K562 (cell line): Measurements from ENCODE around the gene PLAC1. TPM values are rescaled to one million over a fixed set of nuclear protein-coding genes. Genes with fewer than 3 reads are reported as not detected.

Experiments
- ATAC-seq: fragments of 200-7000 bp; cut with Tn5 transposase; 3 replicates; pipeline ENCODE4 v1.9.1; 2020; ENCODE audit warnings: moderate library complexity
- BruUV-seq: library from RNA; stranded (reverse); fragments of 400-500 nt; replicated peaks from 2 replicates; lab custom pipeline; 2021; lab: Mats Ljungman, UMichigan
- CTCF ChIA-PET: fragments of 300-600 bp; formaldehyde crosslinking; extraction: SDS; loops from one replicate; lab custom pipeline; 2021; ENCODE audit warnings: low intra/inter-chr PET ratio; lab: Yijun Ruan, JAX
- POLR2A ChIA-PET: fragments of 300-600, 350-650 bp; sonication (Branson Sonifier 250); formaldehyde crosslinking; extraction: SDS; loops from one replicate; lab custom pipeline; 2021; ENCODE audit warnings: antibody characterized with exemption, inconsistent platforms; lab: Yijun Ruan, JAX
- DNase-seq, 4 experiments: peaks; one replicate each; pipeline versions ENCODE4 v3.0.0 to v3.0.0-alpha.2; 2011 to 2018; ENCODE audit warnings: low spot score in 3 of 4, mixed read lengths in 3 of 4; ENCODE audit errors: extremely low read depth in 1 of 4
- FAIRE-seq: peaks from 2 replicates; lab custom pipeline; 2011; peaks lifted over from hg19 to GRCh38; lab: Jason Lieb, UNC
- H2AFZ ChIP-seq: 2 replicates; pipeline ENCODE4 v1.6.0; 2011; ENCODE audit warnings: low read depth, low read length, control low read depth, inconsistent platforms
- H3K27ac ChIP-seq: fragments of 200-600 bp; 3 replicates; pipeline ENCODE4 v1.8.0; 2011; ENCODE audit warnings: low read depth, mild to moderate bottlenecking, control low read depth, inconsistent platforms, low read length, moderate library complexity, mixed read lengths; ENCODE audit errors: extremely low read depth
- H3K27me3 ChIP-seq, 2 experiments: fragments of 300-600 bp in 1 of 2; 2 replicates in 1 of 2; 3 replicates in 1 of 2; pipeline versions ENCODE4 v1.6.0 to v1.8.0; 2011; ENCODE audit warnings: inconsistent platforms in 2 of 2, low read length in 2 of 2, mild to moderate bottlenecking in 1 of 2, mixed read lengths in 1 of 2, moderate library complexity in 1 of 2; ENCODE audit not compliant: control insufficient read depth in 2 of 2, insufficient read depth in 2 of 2
- H3K36me3 ChIP-seq: fragments of 300-600 bp; 3 replicates; pipeline ENCODE4 v1.8.0; 2011; ENCODE audit warnings: mild to moderate bottlenecking, low read length, inconsistent platforms; ENCODE audit not compliant: control insufficient read depth, insufficient read depth
- H3K4me1 ChIP-seq, 2 experiments: fragments of 200-600 bp in 1 of 2; replicated peaks in 1 of 2; 2 replicates in 1 of 2; 3 replicates in 1 of 2; pipeline versions ENCODE4 v1.5.1 to v1.8.0; 2011; ENCODE audit warnings: inconsistent platforms in 2 of 2, low read length in 2 of 2, mild to moderate bottlenecking in 1 of 2, mixed read lengths in 1 of 2, moderate library complexity in 1 of 2; ENCODE audit not compliant: control insufficient read depth in 2 of 2, insufficient read depth in 2 of 2
- H3K4me2 ChIP-seq: 2 replicates; pipeline ENCODE4 v1.6.1; 2011; ENCODE audit warnings: low read length, control low read depth, inconsistent platforms, mixed read lengths; ENCODE audit not compliant: insufficient read depth
- H3K4me3 ChIP-seq: fragments of 200-600 bp; sonication (generic), shearing (Covaris generic); 2 replicates; pipeline ENCODE4 v1.5.1; 2016; ENCODE audit warnings: control low read depth, inconsistent platforms
- H3K79me2 ChIP-seq: fragments of 200-600 bp; 3 replicates; pipeline ENCODE4 v1.8.0; 2011; ENCODE audit warnings: low read length, inconsistent platforms; ENCODE audit not compliant: control insufficient read depth, insufficient read depth
- H3K9ac ChIP-seq, 2 experiments: 2 replicates each; pipeline versions ENCODE4 v1.6.0 to v1.6.1; 2011; ENCODE audit warnings: low read depth in 2 of 2, low read length in 2 of 2, control low read depth in 1 of 2, inconsistent platforms in 1 of 2, mild to moderate bottlenecking in 1 of 2, mixed read lengths in 1 of 2; ENCODE audit not compliant: insufficient read depth in 1 of 2
- H3K9me1 ChIP-seq: one replicate; pipeline ENCODE4 v1.6.0; 2011; ENCODE audit warnings: inconsistent platforms, mild to moderate bottlenecking, low read length, moderate library complexity; ENCODE audit not compliant: control insufficient read depth, insufficient read depth
- H3K9me3 ChIP-seq: replicated peaks from 2 replicates; pipeline ENCODE4 v1.5.1; 2011; ENCODE audit warnings: low read depth, low read length, inconsistent platforms; ENCODE audit not compliant: control insufficient read depth, insufficient read depth
- H4K20me1 ChIP-seq: replicated peaks from 2 replicates; pipeline ENCODE4 v1.6.1; 2011; ENCODE audit warnings: low read length, inconsistent platforms, mixed read lengths; ENCODE audit not compliant: control insufficient read depth, insufficient read depth
- C11orf30 ChIP-seq: fragments of 450-650 bp; IDR thresholded peaks from 2 replicates; pipeline ENCODE4 v1.6.1; 2016; ENCODE audit warnings: low read depth, mild to moderate bottlenecking
- CXXC5 ChIP-seq: fragments of 250-450 bp; sonication (Bioruptor Pico); IDR thresholded peaks from 2 replicates; pipeline ENCODE4 v1.8.0; 2022; ENCODE audit warnings: inconsistent platforms, mild to moderate bottlenecking, moderate library complexity
- KLF13 ChIP-seq: fragments of 450-650 bp; IDR thresholded peaks from 2 replicates; pipeline ENCODE4 v1.6.1; 2016; ENCODE audit warnings: missing genetic modification characterization, low read depth, mild to moderate bottlenecking, missing compliant biosample characterization, moderate library complexity, borderline replicate concordance
- NFE2L1 ChIP-seq: fragments of 450-650 bp; IDR thresholded peaks from 2 replicates; pipeline ENCODE4 v1.6.1; 2016; ENCODE audit warnings: missing genetic modification characterization, low read depth, mild to moderate bottlenecking, missing compliant biosample characterization, moderate library complexity, borderline replicate concordance
- NR2C2 ChIP-seq, 2 experiments: fragments of 200-800 bp in 1 of 2; sonication (Bioruptor generic) in 1 of 2; sonication (generic) in 1 of 2; formaldehyde crosslinking in 1 of 2; IDR thresholded peaks; 2 replicates each; pipeline versions ENCODE4 v1.6.1 to v1.8.0; 2016 to 2022; ENCODE audit warnings: mild to moderate bottlenecking in 1 of 2, missing compliant biosample characterization in 1 of 2, missing genetic modification characterization in 1 of 2, missing genetic modification reagents in 1 of 2
- SMARCA4 ChIP-seq: fragments of 450-650 bp; IDR thresholded peaks from 2 replicates; pipeline ENCODE4 v1.6.1; 2016
- TCF7L2 ChIP-seq: fragments of 150-350 bp; IDR thresholded peaks from 2 replicates; pipeline ENCODE4 v1.6.1; 2016; ENCODE audit warnings: low read depth, mild to moderate bottlenecking, low read length, moderate library complexity
- ZNF232 ChIP-seq: sonication (generic); formaldehyde crosslinking; IDR thresholded peaks from 2 replicates; pipeline ENCODE4 v1.8.0; 2022; ENCODE audit warnings: mild to moderate bottlenecking, missing genetic modification reagents
- WGBS: fragments of 100-300 bp; shearing (Covaris generic); methylation state at CpG from one replicate; pipeline ENCODE4 v1.1.6; 2016; ENCODE audit warnings: low coverage, mixed read lengths; ENCODE audit not compliant: insufficient coverage; ENCODE audit errors: missing lambda C conversion rate; 5-methylcytosine and 5-hydroxymethylcytosine counted together
- in situ Hi-C: fragments of 300-500 bp; cut with MboI; formaldehyde crosslinking; loops from 4 replicates; pipeline ENCODE4 v1.15.0; 2018; ENCODE audit warnings: inconsistent platforms, mixed read lengths
- intact Hi-C: fragments of 100-400 bp; cut with micrococcal nuclease; formaldehyde crosslinking; loops from 2 replicates; pipeline ENCODE4 v1.14.2; 2022
- polyA plus RNA-seq, 8 experiments: library from polyadenylated mRNA; depleted of rRNA in 4 of 8; stranded (reverse) in 5 of 8; unstranded in 3 of 8; fragments of >200 nt; fragmentation: Nextera tagmentation in 2 of 8; fragmentation: Illumina TruSeq in 1 of 8; extraction: Ambion mirVana in 2 of 8; extraction: Trizol in 1 of 8; gene quantifications; 2 replicates each; pipeline versions ENCODE4 v1.2.1 to v1.2.3, GENCODE V29; 2011 to 2014; ENCODE audit warnings: inconsistent platforms in 1 of 8, missing spikeins in 1 of 8
- total RNA-seq, 7 experiments: library from RNA; depleted of rRNA in 6 of 7; stranded (reverse); fragments of >200 nt in 6 of 7; fragmentation: Illumina TruSeq in 2 of 7; extraction: Trizol in 2 of 7; gene quantifications; 2 replicates each; pipeline versions ENCODE4 v1.2.1 to v1.2.3, GENCODE V29; 2011 to 2021; ENCODE audit warnings: low replicate concordance in 1 of 7

PLAC1 gene
- total and polyA plus RNA-seq, 9 of the 15 experiments (the other 6 are each of a cell fraction or from before 2014, with no cell fraction given): 0.82 to 9.1 (median 1.7) TPM

GRCh38 chrX:134569306-134569705 is 89.0 kb downstream of the PLAC1 start (continued):
- TF ChIP-seq SMARCA4 (0 out of 2 replicates have a peak, but pooled peaks have one; percentile 20), ZNF232 (CRISPR knock-in tag) (no peak), CXXC5 (CRISPR knock-in tag) (no peak), KLF13 (tag) (no peak)

DNA sequence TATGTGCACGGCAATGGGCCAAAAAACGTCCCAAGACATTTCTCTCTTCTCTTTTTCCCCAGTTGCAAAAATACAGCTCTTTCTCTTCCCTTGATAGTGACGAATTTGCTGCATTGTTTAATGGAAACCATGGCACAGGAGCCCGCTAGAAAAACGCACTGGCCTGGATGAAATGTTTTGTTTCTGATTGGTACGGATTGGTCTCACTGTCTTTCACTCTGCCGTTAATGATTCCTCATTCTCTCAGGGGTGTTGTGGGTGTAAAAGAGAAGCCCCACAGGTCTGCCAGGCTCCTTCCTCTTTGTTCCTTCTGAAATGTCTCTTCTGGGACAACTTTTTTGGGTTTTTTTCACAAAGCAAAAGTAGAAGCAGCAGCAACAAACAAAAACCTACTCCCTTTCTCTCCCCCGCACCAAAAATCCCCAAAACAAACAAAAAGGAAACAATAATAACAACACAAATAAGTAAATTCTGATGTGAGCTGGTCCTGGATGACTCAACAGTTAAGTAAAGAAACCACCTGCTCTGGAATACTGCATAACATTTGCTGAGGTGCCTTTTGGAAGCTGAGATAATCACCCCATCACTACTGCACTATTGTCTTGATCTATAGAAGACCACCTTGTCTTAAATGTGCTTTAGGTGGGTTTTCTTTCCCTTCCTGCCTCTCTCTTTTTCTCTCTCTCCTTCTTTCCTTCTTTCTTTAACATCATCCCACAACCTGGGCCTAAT is 89.8 kb downstream of the PLAC1 start:
- H4K20me1 ChIP-seq: no peaks in the 10 kb centered on the region
- intact Hi-C loops (no loop called here), in situ Hi-C loops (no loop called here)
- peak overlapping the region; percentile 34 for H2AFZ ChIP-seq
- no peak overlapping the region for H3K4me3 ChIP-seq
- no peaks in the 10 kb centered on the region for H3K79me2 ChIP-seq
- FAIRE-seq (no peak), DNase-seq (no peak), ATAC-seq (no peak)
- no peak overlapping the region for H3K9ac ChIP-seq
- no peaks in the 10 kb centered on the region for H3K9me3 ChIP-seq
- ChIA-PET POLR2A (no interaction called here), CTCF (no interaction called here)
- TF ChIP-seq NFE2L1 (tag) (peak; percentile 21; the same call in 1 of the 2 replicates), C11orf30 (0 out of 2 replicates have a peak, but pooled peaks have one; percentile 6), TCF7L2 (no peak), NR2C2 (CRISPR knock-in tag; IDR thresholded peaks at IDR 0.05) (no peak), NR2C2 (tag; IDR thresholded peaks at IDR 0.05) (no peak)
- H3K36me3 ChIP-seq: no peaks in the 10 kb centered on the region
- H3K27ac ChIP-seq: peak overlapping the region; percentile 46; the same call in 1 of the 3 replicates
- BruUV-seq: no TSS peak
- peaks cover 0 to 13% of the 10 kb centered on the region in 2 experiments; a peak in 2 of 5 replicates for H3K4me1 ChIP-seq
- no peak overlapping the region for H3K4me2 ChIP-seq
- H3K9me1 ChIP-seq: no peaks in the 10 kb centered on the region
- no peaks in the 10 kb centered on the region; a peak in 1 of 5 replicates for H3K27me3 ChIP-seq
- WGBS: 35% methylated on average over 8 of the region's 8 CpGs
